ENCODE data around the gene P2RY2.

DNA sequence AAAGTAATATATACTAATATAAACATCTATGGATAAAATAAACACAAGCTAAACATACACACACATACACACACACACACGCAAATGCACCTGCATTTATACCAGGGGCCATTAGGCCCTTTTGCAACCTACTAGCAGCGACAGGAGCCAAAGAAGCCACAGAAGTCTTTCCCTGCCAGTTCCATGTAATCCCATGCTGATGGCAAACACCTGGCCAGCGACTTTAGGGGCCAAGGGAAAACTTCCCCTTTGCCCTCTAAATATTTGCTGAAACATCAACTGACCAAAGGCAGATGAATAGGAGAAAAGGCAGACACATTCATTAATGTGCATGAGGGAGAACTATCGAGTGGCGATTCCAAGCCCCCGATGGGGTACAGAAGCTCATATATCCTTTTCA lies 14.8 kb upstream of the P2RY2 start:
- TF ChIP-seq, protein P1, sequence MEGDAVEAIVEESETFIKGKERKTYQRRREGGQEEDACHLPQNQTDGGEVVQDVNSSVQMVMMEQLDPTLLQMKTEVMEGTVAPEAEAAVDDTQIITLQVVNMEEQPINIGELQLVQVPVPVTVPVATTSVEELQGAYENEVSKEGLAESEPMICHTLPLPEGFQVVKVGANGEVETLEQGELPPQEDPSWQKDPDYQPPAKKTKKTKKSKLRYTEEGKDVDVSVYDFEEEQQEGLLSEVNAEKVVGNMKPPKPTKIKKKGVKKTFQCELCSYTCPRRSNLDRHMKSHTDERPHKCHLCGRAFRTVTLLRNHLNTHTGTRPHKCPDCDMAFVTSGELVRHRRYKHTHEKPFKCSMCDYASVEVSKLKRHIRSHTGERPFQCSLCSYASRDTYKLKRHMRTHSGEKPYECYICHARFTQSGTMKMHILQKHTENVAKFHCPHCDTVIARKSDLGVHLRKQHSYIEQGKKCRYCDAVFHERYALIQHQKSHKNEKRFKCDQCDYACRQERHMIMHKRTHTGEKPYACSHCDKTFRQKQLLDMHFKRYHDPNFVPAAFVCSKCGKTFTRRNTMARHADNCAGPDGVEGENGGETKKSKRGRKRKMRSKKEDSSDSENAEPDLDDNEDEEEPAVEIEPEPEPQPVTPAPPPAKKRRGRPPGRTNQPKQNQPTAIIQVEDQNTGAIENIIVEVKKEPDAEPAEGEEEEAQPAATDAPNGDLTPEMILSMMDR (IDR thresholded peaks at IDR 0.05) = no peak
- TF ChIP-seq POLR2A (IDR thresholded peaks at IDR 0.05) = no peak
